H1 (cell line): Measurements from ENCODE around the gene LHX5. TPM values are rescaled to one million over a fixed set of nuclear protein-coding genes. Genes with fewer than 3 reads are reported as not detected.

Experiments
- CBX8 ChIP-seq: fragments of 300-800, 300-1000 bp; sonication (generic); IDR thresholded peaks from 2 replicates; pipeline ENCODE4 v1.7.1; 2016; ENCODE audit warnings: low read depth, low read length, borderline replicate concordance
- CHD1 ChIP-seq: IDR thresholded peaks from 2 replicates; pipeline ENCODE4 v1.6.1; 2012; ENCODE audit warnings: low read depth, low read length, improper control_type of control experiment
- EP300 ChIP-seq, 2 experiments: IDR thresholded peaks; 1 replicate in 1 of 2; 2 replicates in 1 of 2; pipeline ENCODE4 v1.6.1; 2011 to 2012; ENCODE audit warnings: low read depth in 2 of 2, low read length in 2 of 2, mild to moderate bottlenecking in 2 of 2, borderline replicate concordance in 1 of 2, inconsistent platforms in 1 of 2, moderate library complexity in 1 of 2
- EZH2 ChIP-seq: fragments of 200-600 bp; sonication (generic); IDR thresholded peaks from 2 replicates; pipeline ENCODE4 v1.7.1; 2012; ENCODE audit warnings: low read depth, mild to moderate bottlenecking, moderate library complexity, low read length, inconsistent platforms; ENCODE audit not compliant: severe bottlenecking
- GABPA ChIP-seq: IDR thresholded peaks from 2 replicates; pipeline ENCODE4 v1.6.1; 2011; ENCODE audit warnings: mild to moderate bottlenecking, low read length, moderate library complexity, borderline replicate concordance; ENCODE audit not compliant: insufficient read depth
- HDAC2 ChIP-seq, 2 experiments: fragments of 300-600 bp in 1 of 2; sonication (generic) in 1 of 2; IDR thresholded peaks; 2 replicates each; pipeline ENCODE4 v1.6.1; 2011 to 2012; ENCODE audit warnings: low read depth in 2 of 2, low read length in 2 of 2, mild to moderate bottlenecking in 2 of 2, moderate library complexity in 2 of 2, borderline replicate concordance in 1 of 2, inconsistent platforms in 1 of 2
- JUND ChIP-seq: IDR thresholded peaks from 2 replicates; pipeline ENCODE4 v1.6.1; 2011; ENCODE audit warnings: mild to moderate bottlenecking, improper control_type of control experiment, low read length
- KDM1A ChIP-seq: fragments of 200-600, 300-600 bp; sonication (generic); IDR thresholded peaks from 2 replicates; pipeline ENCODE4 v1.7.1; 2016; ENCODE audit warnings: mild to moderate bottlenecking, low read length, borderline replicate concordance
- KDM4A ChIP-seq: IDR thresholded peaks from one replicate; pipeline ENCODE4 v1.7.1; 2012; ENCODE audit warnings: low read depth, mild to moderate bottlenecking, moderate library complexity, low read length, inconsistent platforms; ENCODE audit not compliant: severe bottlenecking
- RNF2 ChIP-seq: fragments of 200-900, 300-1000 bp; sonication (generic); IDR thresholded peaks from 2 replicates; pipeline ENCODE4 v1.7.1; 2016; ENCODE audit warnings: borderline replicate concordance, low read depth, mild to moderate bottlenecking, antibody characterized with exemption, low read length; ENCODE audit not compliant: poor library complexity, severe bottlenecking; ENCODE audit errors: missing control alignments
- SAP30 ChIP-seq: fragments of 300-600 bp; sonication (generic); IDR thresholded peaks from 2 replicates; pipeline ENCODE4 v1.7.1; 2012; ENCODE audit warnings: low read length, moderate library complexity, mild to moderate bottlenecking, inconsistent platforms; ENCODE audit not compliant: insufficient read depth, insufficient replicate concordance
- SIRT6 ChIP-seq: IDR thresholded peaks from one replicate; pipeline ENCODE4 v1.7.1; 2012; ENCODE audit warnings: low read length, inconsistent platforms
- SUZ12 ChIP-seq: fragments of 200-600 bp; sonication (generic); IDR thresholded peaks from 2 replicates; pipeline ENCODE4 v1.6.1; 2012; ENCODE audit warnings: mild to moderate bottlenecking, inconsistent platforms, low read length, moderate library complexity, mixed read lengths
- YY1 ChIP-seq: IDR thresholded peaks from 2 replicates; pipeline ENCODE4 v1.6.1; 2011; ENCODE audit warnings: low read depth, mild to moderate bottlenecking, low read length
- polyA plus RNA-seq, 7 experiments: library from polyadenylated mRNA; depleted of rRNA in 3 of 7; stranded (reverse) in 5 of 7; unstranded in 2 of 7; fragments of >200 nt in 5 of 7; fragments of 200-250 nt in 2 of 7; gene quantifications; 1 replicate in 5 of 7; 2 replicates in 1 of 7; 4 replicates in 1 of 7; pipeline versions ENCODE4 v1.2.1 to v1.2.3, GENCODE V29; 2011 to 2013; ENCODE audit warnings: missing spikeins in 2 of 7, mixed read lengths in 2 of 7
- total RNA-seq: library from RNA; stranded (reverse); fragmentation: NEBNext Ultra II Directional; extraction: Animal tissue kit (Norgen Biotek cat#: 25700); gene quantifications from 2 replicates; pipeline ENCODE4 v1.2.1, GENCODE V29; 2021
- TF ChIP-seq, protein P1 (sequence below): IDR thresholded peaks from 2 replicates; pipeline ENCODE4 v1.6.1; 2012; ENCODE audit warnings: inconsistent platforms
- TF ChIP-seq, protein P2 (sequence below), 3 experiments: IDR thresholded peaks; 1 replicate in 2 of 3; 2 replicates in 1 of 3; pipeline versions ENCODE4 v1.5.1 to v1.6.1; 2011; ENCODE audit warnings: low read length in 3 of 3, mild to moderate bottlenecking in 3 of 3, inconsistent platforms in 2 of 3, low read depth in 1 of 3, moderate library complexity in 1 of 3; ENCODE audit not compliant: insufficient read depth in 1 of 3; ENCODE audit errors: control extremely low read depth in 1 of 3

The LHX5 gene
- total and polyA plus RNA-seq, 2 of the 8 experiments (the other 6 are each of a cell fraction or from before 2014, with no cell fraction given), result 0.47 to 1.1 TPM

DNA sequence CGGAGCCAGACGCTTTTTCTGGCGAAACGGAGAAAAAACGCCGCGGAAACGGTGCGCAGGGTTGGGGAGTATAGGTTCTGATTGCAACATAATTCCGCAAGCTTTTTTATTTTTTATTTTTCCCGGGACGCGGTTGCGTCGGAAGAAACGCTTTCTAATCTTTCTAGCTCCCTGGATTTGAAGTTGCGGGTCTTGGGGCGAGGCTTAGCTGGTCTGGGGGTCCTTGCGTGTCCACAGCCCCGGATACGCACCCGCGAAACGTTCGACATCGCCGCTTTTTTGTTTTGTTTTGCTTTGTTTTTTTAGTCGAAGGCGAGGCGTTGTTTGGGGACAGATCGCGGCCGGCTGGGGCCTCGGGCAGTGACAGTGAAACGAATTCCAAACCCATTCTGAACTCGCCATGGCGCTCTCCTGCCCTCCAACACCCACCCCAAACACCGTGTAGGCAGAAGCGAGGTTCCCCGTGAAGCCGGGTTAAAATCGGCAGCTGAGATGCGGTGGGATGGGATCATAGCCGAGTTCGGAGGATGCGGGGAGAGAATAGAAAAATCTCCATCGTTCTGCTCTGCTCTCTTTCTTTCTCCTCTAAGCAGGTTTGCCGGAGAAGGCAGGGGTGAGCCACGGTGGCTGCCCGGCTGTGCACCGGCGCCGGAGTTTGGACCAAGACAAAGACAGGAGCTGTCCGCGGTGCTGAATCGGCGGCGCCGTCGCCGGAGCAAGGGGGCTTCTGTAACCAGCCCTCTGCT is 8.1 kb upstream of the LHX5 start (continued):
- TF ChIP-seq RNF2 (peak; percentile 97), GABPA (peak; percentile 77), JUND (no peak), CHD1 (no peak), KDM4A (peak; percentile 29), HDAC2 (IDR thresholded peaks at IDR 0.05; ENCODE audit: borderline replicate concordance in 1 of 2, low read depth in 2 of 2, low read length in 2 of 2) (peak in 1 of 2 experiments; percentile 81; a peak in 2 of 4 replicates), CBX8 (peak; percentile 95), EP300 (IDR thresholded peaks at IDR 0.05; ENCODE audit: borderline replicate concordance in 1 of 2, low read depth in 2 of 2, low read length in 2 of 2) (peak in 1 of 2 experiments; percentile 79; a peak in 1 of 3 replicates), EZH2 (peak; percentile 79), SIRT6 (no peak), YY1 (peak; percentile 26; the same call in 1 of the 2 replicates), KDM1A (no peak), SUZ12 (peak; percentile 85), SAP30 (peak; percentile 91)
- TF ChIP-seq, protein P1, sequence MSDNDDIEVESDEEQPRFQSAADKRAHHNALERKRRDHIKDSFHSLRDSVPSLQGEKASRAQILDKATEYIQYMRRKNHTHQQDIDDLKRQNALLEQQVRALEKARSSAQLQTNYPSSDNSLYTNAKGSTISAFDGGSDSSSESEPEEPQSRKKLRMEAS, result peak; percentile 32; the same call in 1 of the 2 replicates
- TF ChIP-seq, protein P2, sequence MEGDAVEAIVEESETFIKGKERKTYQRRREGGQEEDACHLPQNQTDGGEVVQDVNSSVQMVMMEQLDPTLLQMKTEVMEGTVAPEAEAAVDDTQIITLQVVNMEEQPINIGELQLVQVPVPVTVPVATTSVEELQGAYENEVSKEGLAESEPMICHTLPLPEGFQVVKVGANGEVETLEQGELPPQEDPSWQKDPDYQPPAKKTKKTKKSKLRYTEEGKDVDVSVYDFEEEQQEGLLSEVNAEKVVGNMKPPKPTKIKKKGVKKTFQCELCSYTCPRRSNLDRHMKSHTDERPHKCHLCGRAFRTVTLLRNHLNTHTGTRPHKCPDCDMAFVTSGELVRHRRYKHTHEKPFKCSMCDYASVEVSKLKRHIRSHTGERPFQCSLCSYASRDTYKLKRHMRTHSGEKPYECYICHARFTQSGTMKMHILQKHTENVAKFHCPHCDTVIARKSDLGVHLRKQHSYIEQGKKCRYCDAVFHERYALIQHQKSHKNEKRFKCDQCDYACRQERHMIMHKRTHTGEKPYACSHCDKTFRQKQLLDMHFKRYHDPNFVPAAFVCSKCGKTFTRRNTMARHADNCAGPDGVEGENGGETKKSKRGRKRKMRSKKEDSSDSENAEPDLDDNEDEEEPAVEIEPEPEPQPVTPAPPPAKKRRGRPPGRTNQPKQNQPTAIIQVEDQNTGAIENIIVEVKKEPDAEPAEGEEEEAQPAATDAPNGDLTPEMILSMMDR (IDR thresholded peaks at IDR 0.05; ENCODE audit: control extremely low read depth in 1 of 3, insufficient read depth in 1 of 3, low read depth in 1 of 3, low read length in 3 of 3), result no peak
